Measurements from ENCODE around the gene JMJD4. TPM values are rescaled to one million over a fixed set of nuclear protein-coding genes. Genes with fewer than 3 reads are reported as not detected.

JMJD4 gene
- total RNA-seq, 1 donor from 2014 or later: 20.6 TPM

DNA sequence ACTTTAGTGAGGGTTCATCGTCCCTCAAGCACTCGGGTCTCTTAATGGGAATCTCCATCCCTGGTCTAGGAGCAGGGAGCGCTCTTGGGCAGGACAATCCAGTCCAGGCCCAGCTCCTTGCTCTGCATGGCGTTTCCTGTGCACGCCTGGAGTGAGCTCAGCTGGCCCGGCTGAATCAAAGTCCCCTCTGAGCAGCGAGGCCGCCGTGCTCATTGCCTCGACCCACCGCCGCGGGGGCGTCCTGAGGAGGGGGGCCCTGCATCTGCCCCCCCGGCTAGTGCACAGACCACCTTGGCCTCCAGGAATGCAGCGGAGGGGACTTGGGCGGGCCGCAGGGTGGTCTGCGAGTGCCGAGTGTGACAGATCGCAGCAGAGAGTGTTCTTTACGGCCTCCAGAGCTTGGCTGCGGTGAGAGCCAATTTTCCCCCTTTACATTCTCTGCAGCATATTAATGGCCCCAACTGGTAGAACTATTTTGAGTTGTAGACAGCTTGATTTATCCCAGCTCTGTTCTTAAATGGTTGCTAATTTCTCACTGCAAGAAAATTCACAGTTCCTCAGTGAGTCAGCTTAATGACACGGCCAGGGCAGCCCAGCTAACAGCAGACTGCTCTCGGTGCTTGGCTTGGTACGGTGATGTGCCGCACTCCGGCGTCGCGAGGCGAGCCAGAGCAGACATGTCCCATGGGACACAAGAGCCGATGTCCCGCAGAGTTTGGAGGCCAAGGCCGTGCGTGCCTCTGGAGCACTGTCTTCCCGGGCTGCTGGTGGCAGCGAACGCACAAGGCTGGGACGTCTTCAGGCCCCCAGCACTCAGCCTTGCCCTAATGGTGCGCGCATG, 39.9 kb upstream of the JMJD4 start:
- H3K36me3 Mint-ChIP-seq: peaks cover 14% of the 10 kb centered on the region
- no peaks in the 10 kb centered on the region for H3K4me1 Mint-ChIP-seq
- no peaks in the 10 kb centered on the region for H3K9me3 Mint-ChIP-seq
- TF ChIP-seq, protein P1, sequence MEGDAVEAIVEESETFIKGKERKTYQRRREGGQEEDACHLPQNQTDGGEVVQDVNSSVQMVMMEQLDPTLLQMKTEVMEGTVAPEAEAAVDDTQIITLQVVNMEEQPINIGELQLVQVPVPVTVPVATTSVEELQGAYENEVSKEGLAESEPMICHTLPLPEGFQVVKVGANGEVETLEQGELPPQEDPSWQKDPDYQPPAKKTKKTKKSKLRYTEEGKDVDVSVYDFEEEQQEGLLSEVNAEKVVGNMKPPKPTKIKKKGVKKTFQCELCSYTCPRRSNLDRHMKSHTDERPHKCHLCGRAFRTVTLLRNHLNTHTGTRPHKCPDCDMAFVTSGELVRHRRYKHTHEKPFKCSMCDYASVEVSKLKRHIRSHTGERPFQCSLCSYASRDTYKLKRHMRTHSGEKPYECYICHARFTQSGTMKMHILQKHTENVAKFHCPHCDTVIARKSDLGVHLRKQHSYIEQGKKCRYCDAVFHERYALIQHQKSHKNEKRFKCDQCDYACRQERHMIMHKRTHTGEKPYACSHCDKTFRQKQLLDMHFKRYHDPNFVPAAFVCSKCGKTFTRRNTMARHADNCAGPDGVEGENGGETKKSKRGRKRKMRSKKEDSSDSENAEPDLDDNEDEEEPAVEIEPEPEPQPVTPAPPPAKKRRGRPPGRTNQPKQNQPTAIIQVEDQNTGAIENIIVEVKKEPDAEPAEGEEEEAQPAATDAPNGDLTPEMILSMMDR (IDR thresholded peaks at IDR 0.05; ENCODE audit: unreplicated experiment): no peak
- no peak overlapping the region for H3K27ac Mint-ChIP-seq
- no peaks in the 10 kb centered on the region for H3K27me3 Mint-ChIP-seq (ENCODE audit: low read depth)
- no peak for DNase-seq (ENCODE audit: low spot score in 2 of 2, unreplicated experiment in 2 of 2)
- H3K4me3 Mint-ChIP-seq: no peak overlapping the region

DNA sequence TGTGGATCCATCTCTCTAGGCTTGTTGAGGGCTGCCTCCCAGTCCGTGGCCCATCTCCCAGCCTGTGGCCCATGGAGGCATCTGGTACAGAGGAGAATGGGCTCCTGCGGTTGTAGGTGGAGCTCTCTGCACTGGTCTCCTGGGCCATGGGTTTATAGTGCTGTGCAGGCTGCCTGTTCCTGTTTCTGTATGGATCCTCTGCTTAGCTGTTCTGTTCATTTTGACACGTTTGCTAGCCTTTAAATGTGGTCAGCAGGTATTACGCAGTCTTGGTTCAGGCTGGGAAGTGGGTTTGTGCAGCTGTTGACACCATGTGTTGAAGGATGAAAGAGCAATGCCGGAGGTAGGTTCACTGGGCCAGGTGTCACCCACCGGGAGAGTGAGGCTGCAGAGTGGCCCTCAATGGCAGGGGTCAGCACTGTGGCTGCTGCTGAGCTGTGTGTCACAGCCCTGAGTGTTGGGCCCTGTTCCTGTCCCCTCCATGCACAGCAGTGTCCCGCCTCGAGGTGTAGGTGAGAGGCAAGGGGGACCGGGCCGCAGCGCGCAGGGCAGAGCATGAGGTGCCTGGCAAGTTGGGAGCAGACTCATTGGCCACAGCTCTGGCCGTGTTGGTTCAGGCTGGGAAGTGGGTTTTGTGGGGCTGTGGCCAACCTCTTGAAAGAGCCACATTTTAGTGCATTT, 39.1 kb upstream of the JMJD4 start:
- Mint-ChIP-seq H3K27ac (no peak overlapping the region), H3K9me3 (no peaks in the 10 kb centered on the region), H3K27me3 (ENCODE audit: low read depth) (no peaks in the 10 kb centered on the region), H3K4me3 (no peak overlapping the region), H3K36me3 (peaks cover 14% of the 10 kb centered on the region), H3K4me1 (no peaks in the 10 kb centered on the region)
- TF ChIP-seq, protein P1 (IDR thresholded peaks at IDR 0.05; ENCODE audit: unreplicated experiment): no peak
- no peak for DNase-seq (ENCODE audit: low spot score in 2 of 2, unreplicated experiment in 2 of 2)

DNA sequence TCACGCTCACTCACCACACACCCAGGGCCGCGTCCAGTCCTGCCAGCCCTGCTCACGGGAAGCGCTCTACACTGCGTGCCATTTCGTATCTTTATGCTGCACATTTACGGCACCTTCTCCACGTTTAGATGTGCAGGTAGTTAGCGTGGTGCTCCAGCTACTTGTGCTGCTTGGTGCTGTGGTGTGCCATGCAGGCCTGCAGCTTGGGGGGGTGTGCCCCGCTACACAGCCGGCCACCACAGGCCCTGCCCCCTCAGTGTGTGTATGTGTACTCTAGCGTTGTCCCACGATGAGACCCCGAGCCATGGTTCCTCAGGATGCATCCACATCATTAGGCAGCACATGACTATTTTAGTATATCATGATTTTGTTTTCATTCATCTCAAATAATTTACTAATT, 38.5 kb upstream of the JMJD4 start:
- H3K4me1 Mint-ChIP-seq: no peaks in the 10 kb centered on the region
- DNase-seq (ENCODE audit: low spot score in 2 of 2, unreplicated experiment in 2 of 2): no peak
- no peak overlapping the region for H3K27ac Mint-ChIP-seq
- TF ChIP-seq, protein P1 (IDR thresholded peaks at IDR 0.05; ENCODE audit: unreplicated experiment): no peak
- peaks cover 14% of the 10 kb centered on the region for H3K36me3 Mint-ChIP-seq
- no peaks in the 10 kb centered on the region for H3K9me3 Mint-ChIP-seq
- H3K27me3 Mint-ChIP-seq (ENCODE audit: low read depth): no peaks in the 10 kb centered on the region
- H3K4me3 Mint-ChIP-seq: no peak overlapping the region

DNA sequence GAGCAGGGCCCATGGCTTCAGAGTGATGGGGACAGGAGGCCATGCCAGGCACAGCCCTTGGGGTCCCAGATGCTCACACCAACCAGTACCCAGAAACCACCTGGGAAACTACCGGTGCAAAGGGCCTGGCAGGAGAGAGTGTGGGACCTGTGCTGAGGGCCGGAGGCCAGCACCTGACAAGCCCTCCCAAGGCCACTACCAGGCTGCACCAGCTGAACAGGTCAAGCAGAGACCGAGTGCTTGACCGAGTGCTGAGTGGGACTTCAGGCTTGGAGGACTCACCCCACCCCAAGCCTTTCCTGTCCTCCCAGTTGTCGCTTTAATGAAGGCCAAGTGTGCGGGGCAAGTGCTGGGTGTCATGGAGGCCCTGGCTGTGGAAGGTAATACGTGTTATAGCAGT, 36.7 kb upstream of the JMJD4 start:
- Mint-ChIP-seq H3K4me3 (no peak overlapping the region), H3K27me3 (ENCODE audit: low read depth) (no peaks in the 10 kb centered on the region), H3K9me3 (no peaks in the 10 kb centered on the region), H3K27ac (no peak overlapping the region), H3K4me1 (no peaks in the 10 kb centered on the region), H3K36me3 (peaks cover 24% of the 10 kb centered on the region)
- no peak for DNase-seq (ENCODE audit: low spot score in 2 of 2, unreplicated experiment in 2 of 2)
- TF ChIP-seq, protein P1 (IDR thresholded peaks at IDR 0.05; ENCODE audit: unreplicated experiment): no peak

DNA sequence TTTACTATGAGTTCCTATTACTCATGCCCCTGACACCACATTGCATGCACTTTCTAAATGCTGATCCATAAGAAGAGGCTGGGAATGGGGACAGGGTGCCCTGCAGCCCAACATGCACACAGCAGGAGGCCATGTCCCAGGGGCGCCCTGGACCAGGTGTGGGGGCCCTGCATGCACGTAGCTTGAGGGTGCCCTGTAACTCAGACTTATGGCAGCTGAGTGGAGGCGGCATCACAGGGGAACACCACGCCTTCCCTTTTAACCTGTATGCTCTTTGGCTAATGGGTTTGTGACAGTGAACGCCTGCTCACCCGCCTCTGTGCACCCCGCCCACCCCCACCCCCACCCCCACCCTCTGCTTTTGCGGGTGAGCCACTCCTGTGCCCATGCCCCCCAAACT, 36.2 kb upstream of the JMJD4 start:
- Mint-ChIP-seq H3K4me1 (no peaks in the 10 kb centered on the region), H3K27me3 (ENCODE audit: low read depth) (no peaks in the 10 kb centered on the region), H3K4me3 (no peak overlapping the region), H3K9me3 (no peaks in the 10 kb centered on the region), H3K27ac (no peak overlapping the region), H3K36me3 (peaks cover 24% of the 10 kb centered on the region)
- TF ChIP-seq, protein P1 (IDR thresholded peaks at IDR 0.05; ENCODE audit: unreplicated experiment): no peak
- DNase-seq (ENCODE audit: low spot score in 2 of 2, unreplicated experiment in 2 of 2): no peak
